K562 (cell line): ENCODE results near the gene LBP. TPM values are rescaled to one million over a fixed set of nuclear protein-coding genes. Genes with fewer than 3 reads are reported as not detected.

Experiments
- BRCA1 ChIP-seq, 2 experiments: fragments of 450-650 bp in 1 of 2; sonication (generic) in 1 of 2; formaldehyde crosslinking in 1 of 2; IDR thresholded peaks; 2 replicates each; pipeline versions ENCODE4 v1.5.0 to v1.6.1; 2017 to 2020; ENCODE audit warnings: mild to moderate bottlenecking in 1 of 2, missing genetic modification reagents in 1 of 2
- BRF2 ChIP-seq: IDR thresholded peaks from 3 replicates; pipeline ENCODE4 v1.6.1; 2011; ENCODE audit warnings: borderline replicate concordance, mild to moderate bottlenecking; ENCODE audit not compliant: insufficient read length, insufficient read depth
- CXXC5 ChIP-seq: fragments of 250-450 bp; sonication (Bioruptor Pico); IDR thresholded peaks from 2 replicates; pipeline ENCODE4 v1.8.0; 2022; ENCODE audit warnings: inconsistent platforms, mild to moderate bottlenecking, moderate library complexity
- FOSL1 ChIP-seq: fragments of 200-800 bp; sonication (Bioruptor generic); conservative IDR thresholded peaks from 2 replicates; pipeline ENCODE4 v1.6.1; 2016; ENCODE audit warnings: missing genetic modification characterization, missing compliant biosample characterization
- MBD2 ChIP-seq: sonication (generic); IDR thresholded peaks from 2 replicates; pipeline ENCODE4 v1.6.1; 2016; ENCODE audit warnings: low read depth, borderline replicate concordance
- MCM5 ChIP-seq: fragments of 450-650 bp; IDR thresholded peaks from 2 replicates; pipeline ENCODE4 v1.6.1; 2016; ENCODE audit warnings: low read depth
- POLR2AphosphoS5 ChIP-seq: IDR thresholded peaks from 2 replicates; pipeline ENCODE4 v1.6.1; 2011; ENCODE audit warnings: mild to moderate bottlenecking, low read depth, low read length, moderate library complexity; ENCODE audit not compliant: control insufficient read depth, insufficient read depth
- ZBTB40 ChIP-seq, 2 experiments: fragments of 450-650 bp in 1 of 2; sonication (generic) in 1 of 2; formaldehyde crosslinking in 1 of 2; IDR thresholded peaks; 2 replicates each; pipeline versions ENCODE4 v1.7.1 to v1.9.0; 2016 to 2022; ENCODE audit warnings: inconsistent platforms in 1 of 2, mild to moderate bottlenecking in 1 of 2, missing genetic modification reagents in 1 of 2
- polyA plus RNA-seq, 8 experiments: library from polyadenylated mRNA; depleted of rRNA in 4 of 8; stranded (reverse) in 5 of 8; unstranded in 3 of 8; fragments of >200 nt; fragmentation: Nextera tagmentation in 2 of 8; fragmentation: Illumina TruSeq in 1 of 8; extraction: Ambion mirVana in 2 of 8; extraction: Trizol in 1 of 8; gene quantifications; 2 replicates each; pipeline versions ENCODE4 v1.2.1 to v1.2.3, GENCODE V29; 2011 to 2014; ENCODE audit warnings: inconsistent platforms in 1 of 8, missing spikeins in 1 of 8
- total RNA-seq, 7 experiments: library from RNA; depleted of rRNA in 6 of 7; stranded (reverse); fragments of >200 nt in 6 of 7; fragmentation: Illumina TruSeq in 2 of 7; extraction: Trizol in 2 of 7; gene quantifications; 2 replicates each; pipeline versions ENCODE4 v1.2.1 to v1.2.3, GENCODE V29; 2011 to 2021; ENCODE audit warnings: low replicate concordance in 1 of 7
- TF ChIP-seq, protein P1 (sequence below): sonication (generic); formaldehyde crosslinking; IDR thresholded peaks from 2 replicates; pipeline ENCODE4 v1.9.0; 2022; ENCODE audit warnings: mild to moderate bottlenecking, missing genetic modification reagents
- TF ChIP-seq, protein P2 (sequence below): fragments of 450-650 bp; formaldehyde crosslinking; IDR thresholded peaks from 2 replicates; pipeline ENCODE4 v1.4.0; 2020; ENCODE audit warnings: mild to moderate bottlenecking, moderate library complexity
- TF ChIP-seq, protein P3 (sequence below), 2 experiments: fragments of 450-650 bp in 1 of 2; sonication (generic) in 1 of 2; formaldehyde crosslinking in 1 of 2; IDR thresholded peaks in 1 of 2; conservative IDR thresholded peaks in 1 of 2; 2 replicates each; pipeline versions ENCODE4 v1.6.1 to v1.8.1; 2016 to 2023; ENCODE audit warnings: mild to moderate bottlenecking in 2 of 2, moderate library complexity in 2 of 2, inconsistent platforms in 1 of 2, missing genetic modification reagents in 1 of 2

The LBP gene
- total and polyA plus RNA-seq, 9 of the 15 experiments (the other 6 are each of a cell fraction or from before 2014, with no cell fraction given) = 0.06 to 0.31 (median 0.09) TPM; not detected in 3

DNA sequence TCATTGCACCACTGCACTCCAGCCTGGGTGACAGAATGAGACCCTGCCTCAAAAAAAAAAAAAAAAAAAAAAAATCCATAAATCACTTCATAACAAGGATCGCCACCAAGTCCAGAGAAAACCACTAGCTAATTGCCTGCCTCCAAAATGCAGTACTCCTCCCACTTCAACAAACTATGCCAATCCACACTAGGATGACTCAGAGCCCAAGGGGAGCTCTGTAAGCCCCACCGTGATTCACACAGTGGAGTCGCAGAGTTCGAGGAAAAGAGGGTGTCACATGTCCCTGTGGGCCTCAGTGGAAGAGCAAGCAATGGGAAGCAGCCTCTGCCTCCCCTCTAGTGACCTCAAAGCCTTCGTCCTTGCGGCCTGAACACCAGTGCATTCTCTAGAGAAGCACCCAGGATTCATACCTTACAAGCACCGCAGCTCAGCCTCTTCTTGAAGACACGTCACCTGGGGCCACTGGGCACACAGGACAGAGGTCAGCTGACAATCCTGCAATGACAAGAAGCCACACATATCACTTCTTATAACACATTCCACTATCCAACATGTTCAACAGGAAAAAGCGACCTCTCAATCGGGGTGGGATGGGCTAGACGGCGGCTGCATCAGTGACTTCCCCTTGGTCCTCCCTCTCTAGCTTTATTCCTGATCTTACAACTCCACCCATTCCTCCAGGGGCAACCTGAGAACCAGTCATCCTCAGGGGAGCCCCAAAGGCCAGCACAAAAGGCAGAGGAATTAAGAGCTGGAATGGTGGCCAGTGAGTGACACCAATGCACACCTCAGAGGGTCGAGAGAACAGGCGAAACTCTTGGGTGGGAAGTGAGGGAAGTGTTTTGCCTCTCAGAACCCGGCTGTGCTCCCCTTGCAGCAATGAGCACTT is 80.0 kb downstream of the LBP start (continued):
- TF ChIP-seq, protein P1, sequence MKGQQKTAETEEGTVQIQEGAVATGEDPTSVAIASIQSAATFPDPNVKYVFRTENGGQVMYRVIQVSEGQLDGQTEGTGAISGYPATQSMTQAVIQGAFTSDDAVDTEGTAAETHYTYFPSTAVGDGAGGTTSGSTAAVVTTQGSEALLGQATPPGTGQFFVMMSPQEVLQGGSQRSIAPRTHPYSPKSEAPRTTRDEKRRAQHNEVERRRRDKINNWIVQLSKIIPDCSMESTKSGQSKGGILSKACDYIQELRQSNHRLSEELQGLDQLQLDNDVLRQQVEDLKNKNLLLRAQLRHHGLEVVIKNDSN (CRISPR knock-in tag) = peak; percentile 22; the same call in 1 of the 2 replicates
- TF ChIP-seq BRCA1 (IDR thresholded peaks at IDR 0.05) (no peak), BRCA1 (CRISPR knock-in tag; IDR thresholded peaks at IDR 0.05) (no peak), MCM5 (no peak), ZBTB40 (IDR thresholded peaks at IDR 0.05) (no peak), ZBTB40 (CRISPR knock-in tag; IDR thresholded peaks at IDR 0.05) (no peak), POLR2AphosphoS5 (peak; percentile 55), CXXC5 (CRISPR knock-in tag) (no peak), MBD2 (no peak), BRF2 (no peak), FOSL1 (tag) (peak; percentile 68)
- TF ChIP-seq, protein P2, sequence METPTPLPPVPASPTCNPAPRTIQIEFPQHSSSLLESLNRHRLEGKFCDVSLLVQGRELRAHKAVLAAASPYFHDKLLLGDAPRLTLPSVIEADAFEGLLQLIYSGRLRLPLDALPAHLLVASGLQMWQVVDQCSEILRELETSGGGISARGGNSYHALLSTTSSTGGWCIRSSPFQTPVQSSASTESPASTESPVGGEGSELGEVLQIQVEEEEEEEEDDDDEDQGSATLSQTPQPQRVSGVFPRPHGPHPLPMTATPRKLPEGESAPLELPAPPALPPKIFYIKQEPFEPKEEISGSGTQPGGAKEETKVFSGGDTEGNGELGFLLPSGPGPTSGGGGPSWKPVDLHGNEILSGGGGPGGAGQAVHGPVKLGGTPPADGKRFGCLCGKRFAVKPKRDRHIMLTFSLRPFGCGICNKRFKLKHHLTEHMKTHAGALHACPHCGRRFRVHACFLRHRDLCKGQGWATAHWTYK = no peak
- TF ChIP-seq, protein P3, sequence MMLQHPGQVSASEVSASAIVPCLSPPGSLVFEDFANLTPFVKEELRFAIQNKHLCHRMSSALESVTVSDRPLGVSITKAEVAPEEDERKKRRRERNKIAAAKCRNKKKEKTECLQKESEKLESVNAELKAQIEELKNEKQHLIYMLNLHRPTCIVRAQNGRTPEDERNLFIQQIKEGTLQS (IDR thresholded peaks at IDR 0.05) = peak; percentile 65
- TF ChIP-seq, protein P3 (CRISPR knock-in tag; conservative IDR thresholded peaks at IDR 0.05) = no peak
